GM23248 (cell line): ENCODE results near the gene KCTD1. TPM values are rescaled to one million over a fixed set of nuclear protein-coding genes. Genes with fewer than 3 reads are reported as not detected.

Experiments
- DNase-seq: peaks from one replicate; pipeline ENCODE4 v3.0.0-alpha.2; 2015
- H2AFZ ChIP-seq: fragments of 200-600 bp; sonication (generic); 2 replicates; pipeline ENCODE4 v1.6.1; 2016; ENCODE audit warnings: antibody characterized with exemption
- H3F3A ChIP-seq: fragments of 200-600 bp; sonication (generic); 2 replicates; pipeline ENCODE4 v1.6.1; 2016; ENCODE audit warnings: mild to moderate bottlenecking, antibody characterized with exemption, mixed run types; ENCODE audit not compliant: insufficient read depth
- H3K27ac ChIP-seq: fragments of 200-600 bp; sonication (generic); 2 replicates; pipeline ENCODE4 v1.5.1; 2016; ENCODE audit warnings: mild to moderate bottlenecking
- H3K27me3 ChIP-seq: fragments of 200-600 bp; sonication (generic); replicated peaks from 2 replicates; pipeline ENCODE4 v1.6.1; 2016; ENCODE audit warnings: mild to moderate bottlenecking; ENCODE audit not compliant: insufficient read depth
- H3K36me3 ChIP-seq: fragments of 200-600 bp; sonication (generic); 2 replicates; pipeline ENCODE4 v1.6.1; 2016; ENCODE audit warnings: low read depth, mild to moderate bottlenecking
- H3K4me1 ChIP-seq: fragments of 200-600 bp; sonication (generic); 2 replicates; pipeline ENCODE4 v1.6.1; 2016; ENCODE audit warnings: mild to moderate bottlenecking; ENCODE audit not compliant: insufficient read depth
- H3K4me2 ChIP-seq: fragments of 200-600 bp; sonication (generic); one replicate; pipeline ENCODE4 v1.6.1; 2016; ENCODE audit warnings: mild to moderate bottlenecking; ENCODE audit not compliant: unreplicated experiment
- H3K4me3 ChIP-seq: fragments of 200-600 bp; sonication (generic); 2 replicates; pipeline ENCODE4 v1.5.1; 2016; ENCODE audit warnings: mild to moderate bottlenecking
- H3K79me2 ChIP-seq: fragments of 200-600 bp; sonication (generic); 2 replicates; pipeline ENCODE4 v1.6.1; 2016; ENCODE audit warnings: mild to moderate bottlenecking; ENCODE audit not compliant: insufficient read depth
- H3K9ac ChIP-seq: fragments of 200-600 bp; sonication (generic); 2 replicates; pipeline ENCODE4 v1.6.1; 2016; ENCODE audit warnings: mild to moderate bottlenecking
- H3K9me2 ChIP-seq: fragments of 200-600 bp; sonication (generic); 2 replicates; pipeline ENCODE4 v1.6.1; 2016; ENCODE audit warnings: mixed run types, mild to moderate bottlenecking, moderate library complexity; ENCODE audit not compliant: insufficient read depth
- H3K9me3 ChIP-seq: fragments of 200-600 bp; sonication (generic); one replicate; pipeline ENCODE4 v1.6.1; 2017; ENCODE audit warnings: low read depth
- H4K20me1 ChIP-seq: fragments of 200-600 bp; sonication (generic); 2 replicates; pipeline ENCODE4 v1.6.0; 2016; ENCODE audit not compliant: insufficient read depth
- EZH2 ChIP-seq: fragments of 200-600 bp; sonication (generic); IDR thresholded peaks from 2 replicates; pipeline ENCODE4 v1.6.1; 2018; ENCODE audit warnings: antibody characterized with exemption, mild to moderate bottlenecking; ENCODE audit not compliant: insufficient read depth, poor library complexity, severe bottlenecking
- EZH2phosphoT487 ChIP-seq: fragments of 200-600 bp; sonication (generic); IDR thresholded peaks from 2 replicates; pipeline ENCODE4 v1.6.1; 2018; ENCODE audit warnings: antibody characterized with exemption, moderate library complexity, mild to moderate bottlenecking, low read depth; ENCODE audit not compliant: insufficient read depth
- WGBS, 2 experiments: methylation state at CpG; one replicate each; pipeline ENCODE4 v1.1.6; 2015 to 2017; ENCODE audit warnings: low lambda C conversion rate in 2 of 2, low coverage in 1 of 2; ENCODE audit errors: missing lambda C conversion rate in 2 of 2; 5-methylcytosine and 5-hydroxymethylcytosine counted together
- in situ Hi-C: fragments of 300-500 bp; cut with MboI; formaldehyde crosslinking; loops from 2 replicates; pipeline ENCODE4 v1.15.0; 2020
- polyA plus RNA-seq: library from polyadenylated mRNA; unstranded; fragments of >200 nt; fragmentation: Nextera tagmentation; extraction: Ambion mirVana; gene quantifications from 2 replicates; pipeline ENCODE4 v1.2.1, GENCODE V29; 2016
- total RNA-seq: library from RNA; depleted of rRNA; stranded (reverse); fragments of >200 nt; shearing (Covaris generic); gene quantifications from 2 replicates; pipeline ENCODE4 v1.2.3, GENCODE V29; 2014

KCTD1 gene
- total and polyA plus RNA-seq, 2 experiments from 2014 or later: 5.7 to 17.9 TPM

GRCh38 chr18:26521617-26522016 lies 26.7 kb downstream of the KCTD1 start:
- in situ Hi-C loops: no loop called here
- Histone ChIP-seq H3K27me3 (no peaks in the 10 kb centered on the region), H4K20me1 (no peaks in the 10 kb centered on the region), H3K9me3 (no peaks in the 10 kb centered on the region), H3F3A (no peaks in the 10 kb centered on the region), H3K4me1 (no peaks in the 10 kb centered on the region), H3K4me2 (no peak overlapping the region), H3K9ac (no peak overlapping the region), H3K27ac (no peak overlapping the region), H2AFZ (no peak overlapping the region), H3K4me3 (no peak overlapping the region), H3K9me2 (no peaks in the 10 kb centered on the region), H3K79me2 (peaks cover 4% of the 10 kb centered on the region; the same call in 1 of the 2 replicates), H3K36me3 (no peaks in the 10 kb centered on the region)
- no peak for DNase-seq
- TF ChIP-seq EZH2phosphoT487: no peak
- TF ChIP-seq EZH2: no peak
- 97 to 98% methylated on average over 4 of the region's 4 CpGs for WGBS, 2 experiments

- H3K4me2 ChIP-seq: no peak overlapping the region
- H3K4me1 ChIP-seq: no peaks in the 10 kb centered on the region
- H3K4me3 ChIP-seq: no peak overlapping the region
- in situ Hi-C loops: no loop called here
- H3K27me3 ChIP-seq: no peaks in the 10 kb centered on the region
- 100% methylated on average over 3 of the region's 3 CpGs for WGBS, 2 experiments
- H3F3A ChIP-seq: no peaks in the 10 kb centered on the region
- H3K79me2 ChIP-seq: peaks cover 9% of the 10 kb centered on the region; the same call in 1 of the 2 replicates
- H3K9me2 ChIP-seq: no peaks in the 10 kb centered on the region
- no peaks in the 10 kb centered on the region for H3K9me3 ChIP-seq
- no peaks in the 10 kb centered on the region for H3K36me3 ChIP-seq
- DNase-seq: no peak
- H2AFZ ChIP-seq: no peak overlapping the region
- TF ChIP-seq EZH2phosphoT487 (no peak), EZH2 (no peak)
- H3K27ac ChIP-seq: no peak overlapping the region
- no peaks in the 10 kb centered on the region for H4K20me1 ChIP-seq
- H3K9ac ChIP-seq: no peak overlapping the region
These were observed 27.4 kb downstream of the KCTD1 start for GRCh38 chr18:26520974-26521373.

- in situ Hi-C loops: no loop called here
- no peak for DNase-seq
- peaks cover 7% of the 10 kb centered on the region for H3K4me1 ChIP-seq
These were observed 29.2 kb downstream of the KCTD1 start for GRCh38 chr18:26519114-26519513.

GRCh38 chr18:26516964-26517363 lies 31.4 kb downstream of the KCTD1 start:
- peaks cover 16% of the 10 kb centered on the region for H3F3A ChIP-seq
- no peaks in the 10 kb centered on the region for H3K27me3 ChIP-seq
- no peak overlapping the region for H2AFZ ChIP-seq
- WGBS, 2 experiments: 87 to 100% methylated on average over 2 of the region's 2 CpGs
- in situ Hi-C loops: no loop called here
- H3K4me1 ChIP-seq: peaks cover 20% of the 10 kb centered on the region
- H3K79me2 ChIP-seq: peaks cover 11% of the 10 kb centered on the region; the same call in 1 of the 2 replicates
- TF ChIP-seq EZH2 (no peak), EZH2phosphoT487 (no peak)
- H3K9ac ChIP-seq: no peak overlapping the region
- no peak overlapping the region for H3K4me3 ChIP-seq
- no peaks in the 10 kb centered on the region for H3K36me3 ChIP-seq
- H3K9me2 ChIP-seq: no peaks in the 10 kb centered on the region
- no peak for DNase-seq
- H3K27ac ChIP-seq: no peak overlapping the region
- H3K9me3 ChIP-seq: no peaks in the 10 kb centered on the region
- H3K4me2 ChIP-seq: no peak overlapping the region
- no peaks in the 10 kb centered on the region for H4K20me1 ChIP-seq

More at GRCh38 chr18:26519114-26519513, 29.2 kb downstream of the KCTD1 start:
- WGBS, 2 experiments: 97 to 99% methylated on average over 4 of the region's 4 CpGs
- no peak overlapping the region for H3K9ac ChIP-seq
- peaks cover 11% of the 10 kb centered on the region; the same call in 1 of the 2 replicates for H3K79me2 ChIP-seq
- H3K4me3 ChIP-seq: no peak overlapping the region
- no peak overlapping the region for H2AFZ ChIP-seq
- no peaks in the 10 kb centered on the region for H3K9me2 ChIP-seq
- no peaks in the 10 kb centered on the region for H4K20me1 ChIP-seq
- H3K36me3 ChIP-seq: no peaks in the 10 kb centered on the region
- no peaks in the 10 kb centered on the region for H3K27me3 ChIP-seq
- H3K9me3 ChIP-seq: no peaks in the 10 kb centered on the region
- TF ChIP-seq EZH2phosphoT487 (no peak), EZH2 (no peak)
- H3K27ac ChIP-seq: no peak overlapping the region
- peaks cover 2% of the 10 kb centered on the region for H3F3A ChIP-seq
- no peak overlapping the region for H3K4me2 ChIP-seq
